Astrocyte (in vitro differentiated cells and primary cell): ENCODE results near the gene ZNF385B. TPM values are rescaled to one million over a fixed set of nuclear protein-coding genes. Genes with fewer than 3 reads are reported as not detected.

ENCODE experiments used
- DNase-seq: peaks from one replicate; pipeline ENCODE4 v3.0.0-alpha.2; 2010; ENCODE audit warnings: low read depth
- FAIRE-seq: peaks from 2 replicates; lab custom pipeline; 2011; peaks lifted over from hg19 to GRCh38; lab: Jason Lieb, UNC
- H2AFZ ChIP-seq: 2 replicates; pipeline ENCODE4 v1.6.0; 2012; ENCODE audit warnings: low read depth, low read length, inconsistent platforms
- H3K27ac ChIP-seq: 2 replicates; pipeline ENCODE4 v1.5.1; 2011; ENCODE audit warnings: low read depth, low read length, inconsistent platforms
- H3K27me3 ChIP-seq: 2 replicates; pipeline ENCODE4 v1.6.0; 2011; ENCODE audit warnings: low read length, inconsistent platforms; ENCODE audit not compliant: insufficient read depth
- H3K36me3 ChIP-seq: 2 replicates; pipeline ENCODE4 v1.5.1; 2011; ENCODE audit warnings: low read length, inconsistent platforms; ENCODE audit not compliant: insufficient read depth
- H3K4me1 ChIP-seq: 2 replicates; pipeline ENCODE4 v1.5.1; 2011; ENCODE audit warnings: low read length, inconsistent platforms; ENCODE audit not compliant: insufficient read depth
- H3K4me2 ChIP-seq: 2 replicates; pipeline ENCODE4 v1.6.0; 2012; ENCODE audit warnings: low read length, inconsistent platforms
- H3K4me3 ChIP-seq: 2 replicates; pipeline ENCODE4 v1.5.1; 2011; ENCODE audit warnings: low read depth, mild to moderate bottlenecking, low read length, inconsistent platforms; ENCODE audit not compliant: insufficient read depth
- H3K79me2 ChIP-seq: 2 replicates; pipeline ENCODE4 v1.6.0; 2012; ENCODE audit warnings: mild to moderate bottlenecking, low read length, inconsistent platforms; ENCODE audit not compliant: insufficient read depth
- H3K9ac ChIP-seq: 2 replicates; pipeline ENCODE4 v1.6.0; 2012; ENCODE audit warnings: mild to moderate bottlenecking, low read length, inconsistent platforms
- H3K9me3 ChIP-seq: 2 replicates; pipeline ENCODE4 v1.5.1; 2012; ENCODE audit warnings: low read depth, mild to moderate bottlenecking, low read length, inconsistent platforms; ENCODE audit not compliant: insufficient read depth
- H4K20me1 ChIP-seq: 2 replicates; pipeline ENCODE4 v1.6.0; 2012; ENCODE audit warnings: low read length, inconsistent platforms; ENCODE audit not compliant: insufficient read depth
- H3K27ac Mint-ChIP-seq: one replicate; pipeline ENCODE4 v1.8.0; 2021; ENCODE audit warnings: mild to moderate bottlenecking, mixed read lengths; ENCODE audit not compliant: unreplicated experiment
- H3K27me3 Mint-ChIP-seq: one replicate; pipeline ENCODE4 v1.8.0; 2021; ENCODE audit warnings: low read depth, mixed read lengths; ENCODE audit not compliant: unreplicated experiment
- H3K36me3 Mint-ChIP-seq: one replicate; pipeline ENCODE4 v1.8.0; 2021; ENCODE audit warnings: low read depth, mixed read lengths; ENCODE audit not compliant: unreplicated experiment
- H3K4me1 Mint-ChIP-seq: one replicate; pipeline ENCODE4 v1.8.0; 2021; ENCODE audit warnings: low read depth, mixed read lengths; ENCODE audit not compliant: unreplicated experiment
- H3K4me3 Mint-ChIP-seq: one replicate; pipeline ENCODE4 v1.8.0; 2021; ENCODE audit warnings: mild to moderate bottlenecking, moderate library complexity, mixed read lengths; ENCODE audit not compliant: unreplicated experiment
- H3K9me3 Mint-ChIP-seq: one replicate; pipeline ENCODE4 v1.8.0; 2021; ENCODE audit warnings: mild to moderate bottlenecking, mixed read lengths; ENCODE audit not compliant: unreplicated experiment
- EZH2 ChIP-seq: IDR thresholded peaks from 2 replicates; pipeline ENCODE4 v1.6.1; 2012; ENCODE audit warnings: mild to moderate bottlenecking, low read length, inconsistent platforms; ENCODE audit not compliant: insufficient read depth
- total RNA-seq: library from RNA; stranded (reverse); gene quantifications from 2 replicates; pipeline ENCODE4 v1.2.1, GENCODE V29; 2021
- TF ChIP-seq, protein P1 (sequence below): IDR thresholded peaks from 2 replicates; pipeline ENCODE4 v1.5.1; 2011; ENCODE audit warnings: low read depth, mild to moderate bottlenecking, inconsistent platforms, low read length, moderate library complexity; ENCODE audit not compliant: insufficient read depth

Gene ZNF385B
- total RNA-seq, 1 donor from 2014 or later = 0.27 TPM

DNA sequence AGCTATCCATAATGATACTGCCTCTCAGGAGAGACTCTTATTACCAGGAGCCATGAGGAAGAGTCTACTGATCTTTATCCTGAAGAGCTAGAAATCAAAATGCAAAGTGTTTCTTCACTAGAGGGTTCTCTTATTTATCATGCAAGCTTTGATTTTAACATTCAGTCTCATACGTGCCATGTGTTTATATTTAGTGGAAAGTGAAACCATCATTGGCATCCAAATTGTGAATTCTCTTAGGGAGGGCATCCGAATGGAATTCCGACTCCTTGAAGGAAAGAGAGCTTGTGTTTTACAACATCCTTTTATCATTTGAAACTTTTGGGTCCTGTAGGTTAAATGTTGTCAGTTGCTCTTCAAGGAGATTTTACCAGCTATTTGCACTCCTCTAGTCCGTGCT is 426.4 kb downstream of the ZNF385B start:
- Histone ChIP-seq H3K4me1 (no peaks in the 10 kb centered on the region), H3K27ac (no peak overlapping the region), H4K20me1 (no peaks in the 10 kb centered on the region), H3K4me3 (no peak overlapping the region), H2AFZ (no peak overlapping the region), H3K9ac (no peak overlapping the region), H3K9me3 (no peaks in the 10 kb centered on the region), H3K36me3 (no peaks in the 10 kb centered on the region), H3K4me2 (no peak overlapping the region), H3K27me3 (no peaks in the 10 kb centered on the region), H3K79me2 (no peaks in the 10 kb centered on the region)
- DNase-seq = no peak
- FAIRE-seq = no peak
- H3K4me3 Mint-ChIP-seq = no peak overlapping the region
- no peak overlapping the region for H3K27ac Mint-ChIP-seq
- no peak for TF ChIP-seq EZH2
- TF ChIP-seq, protein P1, sequence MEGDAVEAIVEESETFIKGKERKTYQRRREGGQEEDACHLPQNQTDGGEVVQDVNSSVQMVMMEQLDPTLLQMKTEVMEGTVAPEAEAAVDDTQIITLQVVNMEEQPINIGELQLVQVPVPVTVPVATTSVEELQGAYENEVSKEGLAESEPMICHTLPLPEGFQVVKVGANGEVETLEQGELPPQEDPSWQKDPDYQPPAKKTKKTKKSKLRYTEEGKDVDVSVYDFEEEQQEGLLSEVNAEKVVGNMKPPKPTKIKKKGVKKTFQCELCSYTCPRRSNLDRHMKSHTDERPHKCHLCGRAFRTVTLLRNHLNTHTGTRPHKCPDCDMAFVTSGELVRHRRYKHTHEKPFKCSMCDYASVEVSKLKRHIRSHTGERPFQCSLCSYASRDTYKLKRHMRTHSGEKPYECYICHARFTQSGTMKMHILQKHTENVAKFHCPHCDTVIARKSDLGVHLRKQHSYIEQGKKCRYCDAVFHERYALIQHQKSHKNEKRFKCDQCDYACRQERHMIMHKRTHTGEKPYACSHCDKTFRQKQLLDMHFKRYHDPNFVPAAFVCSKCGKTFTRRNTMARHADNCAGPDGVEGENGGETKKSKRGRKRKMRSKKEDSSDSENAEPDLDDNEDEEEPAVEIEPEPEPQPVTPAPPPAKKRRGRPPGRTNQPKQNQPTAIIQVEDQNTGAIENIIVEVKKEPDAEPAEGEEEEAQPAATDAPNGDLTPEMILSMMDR = no peak
- H3K4me1 Mint-ChIP-seq = no peaks in the 10 kb centered on the region
- H3K27me3 Mint-ChIP-seq = no peaks in the 10 kb centered on the region
- H3K36me3 Mint-ChIP-seq = no peaks in the 10 kb centered on the region
- H3K9me3 Mint-ChIP-seq = no peaks in the 10 kb centered on the region

DNA sequence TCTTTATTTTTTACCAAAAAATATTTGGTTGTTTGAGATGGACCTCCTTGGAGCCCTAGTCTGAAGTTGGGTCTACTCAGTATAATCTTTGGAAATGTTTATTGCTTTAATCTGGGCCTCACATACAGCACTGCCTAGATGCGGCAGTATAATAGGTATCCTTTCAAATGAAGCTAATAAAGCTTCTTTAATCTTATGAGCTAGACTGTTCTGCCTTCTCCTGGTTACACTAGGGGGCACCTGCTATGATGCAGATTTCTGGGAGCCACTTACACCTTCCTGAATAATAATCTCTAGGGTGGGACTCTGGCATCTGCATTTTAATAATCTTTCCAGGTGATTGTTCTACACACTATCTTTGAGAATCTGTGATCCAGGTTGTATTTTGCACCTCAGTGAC is 427.1 kb downstream of the ZNF385B start:
- no peaks in the 10 kb centered on the region for H4K20me1 ChIP-seq
- no peaks in the 10 kb centered on the region for H3K79me2 ChIP-seq
- H3K4me1 Mint-ChIP-seq = no peaks in the 10 kb centered on the region
- FAIRE-seq = no peak
- no peak overlapping the region for H3K27ac ChIP-seq
- DNase-seq = no peak
- no peaks in the 10 kb centered on the region for H3K36me3 Mint-ChIP-seq
- no peak overlapping the region for H3K4me2 ChIP-seq
- no peak overlapping the region for H3K4me3 Mint-ChIP-seq
- H3K27me3 ChIP-seq = no peaks in the 10 kb centered on the region
- no peaks in the 10 kb centered on the region for H3K9me3 Mint-ChIP-seq
- H3K4me1 ChIP-seq = no peaks in the 10 kb centered on the region
- no peak overlapping the region for H3K4me3 ChIP-seq
- no peak overlapping the region for H2AFZ ChIP-seq
- H3K9ac ChIP-seq = no peak overlapping the region
- no peaks in the 10 kb centered on the region for H3K9me3 ChIP-seq
- TF ChIP-seq, protein P1 = no peak
- TF ChIP-seq EZH2 = no peak
- H3K36me3 ChIP-seq = no peaks in the 10 kb centered on the region
- no peaks in the 10 kb centered on the region for H3K27me3 Mint-ChIP-seq
- H3K27ac Mint-ChIP-seq = no peak overlapping the region

- no peaks in the 10 kb centered on the region for H3K36me3 Mint-ChIP-seq
- Histone ChIP-seq H3K4me2 (no peak overlapping the region), H3K9me3 (no peaks in the 10 kb centered on the region), H3K9ac (no peak overlapping the region), H3K4me3 (no peak overlapping the region), H3K27ac (no peak overlapping the region), H2AFZ (no peak overlapping the region), H3K27me3 (no peaks in the 10 kb centered on the region), H3K4me1 (peaks cover 5% of the 10 kb centered on the region), H3K79me2 (no peaks in the 10 kb centered on the region), H3K36me3 (no peaks in the 10 kb centered on the region), H4K20me1 (no peaks in the 10 kb centered on the region)
- peaks cover 5% of the 10 kb centered on the region for H3K27me3 Mint-ChIP-seq
- no peaks in the 10 kb centered on the region for H3K4me1 Mint-ChIP-seq
- H3K4me3 Mint-ChIP-seq = no peak overlapping the region
- DNase-seq = no peak
- H3K9me3 Mint-ChIP-seq = no peaks in the 10 kb centered on the region
- TF ChIP-seq, protein P1 = no peak
- TF ChIP-seq EZH2 = no peak
- H3K27ac Mint-ChIP-seq = no peak overlapping the region
- FAIRE-seq = no peak
Measured at GRCh38 chr2:179432751-179433150, 428.7 kb downstream of the ZNF385B start.
